GM12864 (cell line): ENCODE data around the gene LGR6.

Source experiments
- DNase-seq: peaks from one replicate; pipeline ENCODE4 v3.0.0-alpha.2; 2011; ENCODE audit warnings: low read depth
- H3K4me3 ChIP-seq: 2 replicates; pipeline ENCODE4 v1.5.1; 2011; ENCODE audit warnings: mild to moderate bottlenecking, low read depth, low read length, control low read depth
- CTCF ChIP-seq: IDR thresholded peaks from 2 replicates; pipeline ENCODE4 v1.5.1; 2011; ENCODE audit warnings: low read depth, mild to moderate bottlenecking, moderate library complexity, low read length, control low read depth, inconsistent platforms; ENCODE audit errors: missing control alignments

The LGR6 gene

GRCh38 chr1:202229376-202229775, 35.8 kb downstream of the LGR6 start:
- no peak for DNase-seq
- TF ChIP-seq CTCF = no peak
- no peak overlapping the region for H3K4me3 ChIP-seq

DNA sequence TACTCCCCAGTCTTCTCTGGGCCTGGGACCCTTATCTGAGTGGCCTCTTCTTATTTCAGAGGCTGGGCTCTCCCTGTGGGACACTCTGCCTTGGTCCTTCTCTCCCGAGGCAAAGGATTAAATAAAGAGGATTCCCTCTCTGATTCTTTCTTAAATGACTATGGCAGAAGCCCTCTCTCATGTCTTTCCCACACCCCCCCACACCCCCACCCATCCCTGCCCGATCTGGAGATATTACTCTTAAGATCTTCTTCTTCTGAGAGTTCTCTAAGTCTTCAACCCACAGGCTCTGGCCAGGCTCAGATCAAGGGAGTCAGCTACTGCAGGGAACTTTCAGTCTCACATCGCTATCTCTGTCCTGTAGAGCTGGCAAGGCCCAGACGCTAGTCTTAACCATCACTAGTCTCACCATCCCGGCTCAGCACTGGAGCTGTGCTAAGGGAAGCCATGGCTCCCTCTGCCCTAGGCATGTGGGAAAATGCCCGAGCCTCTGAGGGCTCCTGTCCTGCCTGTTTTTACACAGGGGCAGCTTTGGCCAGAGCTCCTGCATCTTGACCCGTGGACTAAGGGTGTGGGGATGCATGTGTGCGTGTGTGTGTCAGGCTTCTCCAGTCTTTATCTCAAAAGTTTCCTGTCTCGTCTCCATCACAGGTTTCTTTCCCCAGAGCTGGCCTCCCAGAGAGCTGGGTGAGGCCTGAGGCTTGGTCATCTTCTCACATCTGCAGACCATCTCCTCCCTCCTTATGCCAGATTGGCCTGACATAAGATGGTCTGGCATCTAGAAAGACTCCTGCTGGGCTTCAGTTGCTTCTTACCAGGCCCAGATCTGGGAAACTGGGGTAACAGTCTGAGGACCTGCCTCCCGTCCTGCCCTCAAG, 36.7 kb downstream of the LGR6 start:
- TF ChIP-seq CTCF = no peak
- no peak overlapping the region for H3K4me3 ChIP-seq

GRCh38 chr1:202230939-202231645, 37.5 kb downstream of the LGR6 start:
- DNase-seq = no peak
- no peak for TF ChIP-seq CTCF
- no peak overlapping the region for H3K4me3 ChIP-seq

More for the DNA sequence above, 36.7 kb downstream of the LGR6 start:
- DNase-seq = no peak

- no peak for TF ChIP-seq CTCF
- no peak overlapping the region for H3K4me3 ChIP-seq
- DNase-seq = no peak
Observed at GRCh38 chr1:202233171-202233570, 39.6 kb downstream of the LGR6 start.

GRCh38 chr1:202233804-202234203, 40.2 kb downstream of the LGR6 start:
- no peak for DNase-seq
- TF ChIP-seq CTCF = no peak
- no peak overlapping the region for H3K4me3 ChIP-seq

GRCh38 chr1:202234331-202235002, 40.9 kb downstream of the LGR6 start:
- no peak overlapping the region for H3K4me3 ChIP-seq
- DNase-seq = no peak
- no peak for TF ChIP-seq CTCF
